Panc1 (cell line): ENCODE data around the gene EHD1.

Experiments used
- POLR2AphosphoS5 ChIP-seq: IDR thresholded peaks from 2 replicates; pipeline ENCODE4 v1.6.1; 2012; ENCODE audit warnings: mild to moderate bottlenecking, low read depth, low read length, moderate library complexity
- SIN3A ChIP-seq: IDR thresholded peaks from 2 replicates; pipeline ENCODE4 v1.6.1; 2012; ENCODE audit warnings: low read depth, mild to moderate bottlenecking, low read length, moderate library complexity, borderline replicate concordance; ENCODE audit not compliant: insufficient read depth
- TCF7L2 ChIP-seq: IDR thresholded peaks from 2 replicates; pipeline ENCODE4 v1.6.1; 2011; ENCODE audit warnings: mild to moderate bottlenecking, low read depth, low read length, inconsistent platforms
- TF ChIP-seq, protein P1 (sequence below): fragments of 450-650 bp; IDR thresholded peaks from 2 replicates; pipeline ENCODE4 v1.5.1; 2017; ENCODE audit warnings: mild to moderate bottlenecking

GRCh38 chr11:64903291-64903833 lies 24.9 kb upstream of the EHD1 start:
- TF ChIP-seq POLR2AphosphoS5 (no peak), SIN3A (no peak), TCF7L2 (no peak)
- TF ChIP-seq, protein P1, sequence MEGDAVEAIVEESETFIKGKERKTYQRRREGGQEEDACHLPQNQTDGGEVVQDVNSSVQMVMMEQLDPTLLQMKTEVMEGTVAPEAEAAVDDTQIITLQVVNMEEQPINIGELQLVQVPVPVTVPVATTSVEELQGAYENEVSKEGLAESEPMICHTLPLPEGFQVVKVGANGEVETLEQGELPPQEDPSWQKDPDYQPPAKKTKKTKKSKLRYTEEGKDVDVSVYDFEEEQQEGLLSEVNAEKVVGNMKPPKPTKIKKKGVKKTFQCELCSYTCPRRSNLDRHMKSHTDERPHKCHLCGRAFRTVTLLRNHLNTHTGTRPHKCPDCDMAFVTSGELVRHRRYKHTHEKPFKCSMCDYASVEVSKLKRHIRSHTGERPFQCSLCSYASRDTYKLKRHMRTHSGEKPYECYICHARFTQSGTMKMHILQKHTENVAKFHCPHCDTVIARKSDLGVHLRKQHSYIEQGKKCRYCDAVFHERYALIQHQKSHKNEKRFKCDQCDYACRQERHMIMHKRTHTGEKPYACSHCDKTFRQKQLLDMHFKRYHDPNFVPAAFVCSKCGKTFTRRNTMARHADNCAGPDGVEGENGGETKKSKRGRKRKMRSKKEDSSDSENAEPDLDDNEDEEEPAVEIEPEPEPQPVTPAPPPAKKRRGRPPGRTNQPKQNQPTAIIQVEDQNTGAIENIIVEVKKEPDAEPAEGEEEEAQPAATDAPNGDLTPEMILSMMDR = no peak
